Upper lobe of right lung (tissue), 1 donor: ENCODE results near the gene AANAT. TPM values are rescaled to one million over a fixed set of nuclear protein-coding genes. Genes with fewer than 3 reads are reported as not detected.

Source experiments
- ATAC-seq: fragments of 200-7000 bp; cut with Tn5 transposase; one replicate; pipeline ENCODE4 v1.9.1; 2020; ENCODE audit warnings: mild to moderate bottlenecking, moderate library complexity
- DNase-seq: peaks from one replicate; pipeline ENCODE4 v3.0.0-alpha.2; 2020
- H3K27ac ChIP-seq: fragments of 200-600 bp; one replicate; pipeline ENCODE4 v1.8.0; 2022
- H3K27me3 ChIP-seq: fragments of 200-600 bp; one replicate; pipeline ENCODE4 v1.8.0; 2022; ENCODE audit warnings: mild to moderate bottlenecking
- H3K36me3 ChIP-seq: fragments of 200-600 bp; one replicate; pipeline ENCODE4 v1.8.0; 2022
- H3K4me1 ChIP-seq: fragments of 200-600 bp; one replicate; pipeline ENCODE4 v1.8.0; 2022
- H3K4me3 ChIP-seq: fragments of 200-600 bp; one replicate; pipeline ENCODE4 v1.8.0; 2022; ENCODE audit warnings: mild to moderate bottlenecking
- H3K9me3 ChIP-seq: fragments of 200-600 bp; one replicate; pipeline ENCODE4 v1.8.0; 2022
- CTCF ChIP-seq: fragments of 200-600 bp; IDR thresholded peaks from one replicate; pipeline ENCODE4 v1.8.0; 2022; ENCODE audit warnings: antibody characterized with exemption
- intact Hi-C: fragments of 100-400 bp; cut with DNase I; formaldehyde crosslinking; loops from one replicate; pipeline ENCODE4 v1.11.0; 2022
- total RNA-seq: library from RNA; stranded (reverse); fragmentation: NEBNext Ultra II Directional; extraction: Animal tissue kit (Norgen Biotek cat#: 25700); gene quantifications from one replicate; pipeline ENCODE4 v1.2.1, GENCODE V29; 2021
- donor health status: DM: no; HTN: yes; CAD: no; lungs with severe emphysema.

The AANAT gene
- total RNA-seq, 1 donor from 2014 or later = not detected

GRCh38 chr17:76500074-76500746, 32.8 kb downstream of the AANAT start:
- no peaks in the 10 kb centered on the region for H3K27me3 ChIP-seq
- no peak for TF ChIP-seq CTCF
- ATAC-seq (no peak), DNase-seq (no peak)
- peak overlapping the region; percentile 91 for H3K27ac ChIP-seq
- peak overlapping the region; percentile 82 for H3K4me3 ChIP-seq
- intact Hi-C loops = no loop called here
- peaks cover 34% of the 10 kb centered on the region for H3K4me1 ChIP-seq
- no peaks in the 10 kb centered on the region for H3K9me3 ChIP-seq
- H3K36me3 ChIP-seq = no peaks in the 10 kb centered on the region

- no peak for DNase-seq
- no peak for TF ChIP-seq CTCF
- no peaks in the 10 kb centered on the region for H3K36me3 ChIP-seq
- peaks cover 34% of the 10 kb centered on the region for H3K4me1 ChIP-seq
- no peak for ATAC-seq
- H3K27ac ChIP-seq = peak overlapping the region; percentile 91
- no peaks in the 10 kb centered on the region for H3K9me3 ChIP-seq
- intact Hi-C loops = no loop called here
- H3K27me3 ChIP-seq = no peaks in the 10 kb centered on the region
- H3K4me3 ChIP-seq = peak overlapping the region; percentile 82
Observed at GRCh38 chr17:76500747-76501017, 33.3 kb downstream of the AANAT start.

- ATAC-seq = peak; percentile 95
- Histone ChIP-seq H3K27me3 (no peaks in the 10 kb centered on the region), H3K9me3 (no peaks in the 10 kb centered on the region), H3K27ac (peak within 1 kb of the TSS; percentile 91), H3K4me3 (peak within 1 kb of the TSS; percentile 82), H3K4me1 (peaks cover 34% of the 10 kb centered on the region), H3K36me3 (no peaks in the 10 kb centered on the region)
- no peak for TF ChIP-seq CTCF
- intact Hi-C loops = no loop called here
- peak; percentile 96 for DNase-seq
Observed at GRCh38 chr17:76501018-76501826, 33.8 kb downstream of the AANAT start, which contains the start of gene RHBDF2. RHBDF2 (minus strand) TSS chr17:76501423; CDS start chr17:76481524, 19,899 bp downstream.

- TF ChIP-seq CTCF = no peak
- ATAC-seq (no peak), DNase-seq (no peak)
- Histone ChIP-seq H3K9me3 (no peaks in the 10 kb centered on the region), H3K36me3 (no peaks in the 10 kb centered on the region), H3K4me1 (peaks cover 36% of the 10 kb centered on the region), H3K4me3 (peak overlapping the region; percentile 82), H3K27ac (peak overlapping the region; percentile 91), H3K27me3 (no peaks in the 10 kb centered on the region)
- intact Hi-C loops = no loop called here
Observed at GRCh38 chr17:76501827-76502307, 34.5 kb downstream of the AANAT start.

GRCh38 chr17:76502341-76503211, 35.2 kb downstream of the AANAT start:
- Histone ChIP-seq H3K9me3 (no peaks in the 10 kb centered on the region), H3K4me1 (peaks cover 29% of the 10 kb centered on the region), H3K27me3 (peaks cover 2% of the 10 kb centered on the region), H3K4me3 (no peak overlapping the region), H3K36me3 (no peaks in the 10 kb centered on the region), H3K27ac (peak overlapping the region; percentile 91)
- no peak for ATAC-seq
- intact Hi-C loops = no loop called here
- no peak for DNase-seq
- TF ChIP-seq CTCF = no peak
